RCC 7860 (cell line): ENCODE data around the gene YPEL3.
"Not testable (repeated sequence)": the region's sequence is repeated elsewhere in the genome, so short reads cannot be mapped to it uniquely, and the experiment has no call there.

Experiments
- DNase-seq: peaks from one replicate; pipeline ENCODE4 v3.0.0-alpha.2; 2015; ENCODE audit warnings: low spot score
- FAIRE-seq: peaks from 2 replicates; lab custom pipeline; 2012; peaks lifted over from hg19 to GRCh38; lab: Jason Lieb, UNC

Gene YPEL3

DNA sequence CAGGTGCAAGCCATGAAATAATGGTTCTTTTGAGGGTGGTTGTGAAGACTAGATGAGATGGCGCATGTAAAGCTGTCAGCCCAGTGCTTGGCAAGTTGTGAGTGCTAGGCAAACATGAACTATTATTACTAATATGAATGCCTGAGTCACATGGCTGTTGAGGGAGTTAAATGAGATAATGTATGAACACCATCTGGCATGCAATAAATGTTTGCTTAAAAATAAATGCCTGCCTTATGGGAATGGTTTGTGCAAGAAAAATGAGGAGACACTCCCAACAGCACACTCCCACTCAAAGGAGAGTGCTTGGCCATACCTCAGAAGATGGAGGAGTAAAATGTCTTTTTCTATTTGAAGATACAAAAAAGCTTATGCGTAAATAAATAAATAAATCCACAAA is 23.4 kb upstream of the YPEL3 start:
- DNase-seq (no peak), FAIRE-seq (no peak)

DNA sequence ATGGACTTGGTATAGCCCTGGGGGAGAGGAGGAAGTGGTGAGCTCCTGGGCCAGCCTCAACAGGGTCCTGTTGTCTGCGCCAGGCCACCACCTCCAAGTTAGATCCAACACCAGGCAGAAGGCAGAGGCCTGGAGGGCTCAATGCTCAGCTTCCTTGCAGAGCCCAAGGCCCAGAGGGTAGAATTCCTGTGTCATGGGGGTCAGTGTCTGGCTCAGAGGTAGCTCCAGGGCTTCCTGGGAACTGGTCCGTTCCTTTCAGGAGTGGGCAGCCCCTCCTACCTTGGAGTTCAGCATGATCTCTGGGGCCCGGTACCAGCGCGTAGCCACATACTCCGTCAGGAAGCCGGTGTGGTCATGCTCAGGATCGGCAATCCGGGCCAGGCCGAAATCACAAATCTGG is 21.8 kb upstream of the YPEL3 start:
- FAIRE-seq, result no peak
- no peak for DNase-seq

DNA sequence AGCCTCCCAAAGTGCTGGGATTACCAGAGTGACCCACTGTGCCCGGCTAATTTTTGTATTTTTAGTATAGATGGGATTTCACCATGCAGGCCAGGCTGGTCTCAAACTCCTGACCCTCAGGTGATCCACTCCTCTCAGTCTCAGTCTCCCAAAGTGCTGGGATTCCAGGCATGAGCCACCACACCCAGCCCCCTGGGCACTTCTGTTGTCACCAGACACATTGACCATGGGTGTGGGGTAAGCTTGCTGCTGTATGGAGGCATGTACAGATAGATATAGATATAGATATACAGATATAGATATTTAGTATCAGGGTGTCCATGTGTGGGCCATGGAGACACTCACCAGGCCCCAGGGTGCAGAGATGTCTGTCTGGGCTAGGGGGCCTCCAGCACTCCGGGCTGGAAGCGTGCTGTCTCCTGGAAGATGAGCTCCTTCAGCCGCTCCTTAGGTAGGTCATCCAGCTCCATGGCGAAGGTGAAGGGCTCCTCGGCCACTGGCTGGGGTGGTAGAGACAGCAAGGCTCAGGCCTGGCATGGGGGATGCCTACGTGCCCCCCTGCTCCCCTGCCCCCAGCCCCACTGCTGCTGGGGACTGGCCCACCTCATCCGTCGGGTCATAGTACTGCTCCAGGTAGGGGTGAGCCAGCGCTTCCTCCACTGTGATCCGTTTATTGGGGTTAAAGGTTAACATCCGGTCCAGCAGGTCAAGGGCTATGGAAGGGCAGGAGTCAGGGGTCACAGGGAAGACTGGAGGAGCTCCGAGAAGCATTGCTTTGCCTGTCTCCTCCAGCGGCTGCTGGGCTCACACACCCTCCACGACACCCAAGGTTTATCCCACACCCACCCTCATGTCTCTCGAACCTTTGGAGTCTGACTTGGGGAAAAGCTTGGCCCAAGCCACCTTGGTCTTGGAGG is 20.5 kb upstream of the YPEL3 start:
- no peak for DNase-seq

DNA sequence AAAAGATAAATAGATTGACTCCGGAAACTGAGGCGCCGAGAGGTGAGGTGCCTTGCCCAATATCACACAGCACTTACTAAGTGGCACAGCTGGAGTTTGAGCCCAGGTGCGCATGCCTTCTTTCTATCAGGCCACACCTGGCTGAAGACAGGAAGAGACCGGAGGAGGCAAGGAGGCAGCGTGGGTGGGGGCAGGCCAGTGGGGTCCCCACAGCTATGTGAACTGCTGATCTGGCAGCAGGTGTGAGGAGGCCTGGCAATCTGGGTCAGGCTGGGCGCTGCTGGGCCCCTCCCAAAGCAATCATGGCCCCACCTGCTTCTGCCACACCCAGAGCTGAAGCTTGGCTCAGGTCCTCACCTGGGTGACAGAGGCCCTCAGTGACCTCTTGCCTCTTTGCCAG is 19.2 kb upstream of the YPEL3 start:
- DNase-seq (no peak), FAIRE-seq (no peak)

More for the DNA sequence above, 20.5 kb upstream of the YPEL3 start:
- FAIRE-seq, result no peak

DNA sequence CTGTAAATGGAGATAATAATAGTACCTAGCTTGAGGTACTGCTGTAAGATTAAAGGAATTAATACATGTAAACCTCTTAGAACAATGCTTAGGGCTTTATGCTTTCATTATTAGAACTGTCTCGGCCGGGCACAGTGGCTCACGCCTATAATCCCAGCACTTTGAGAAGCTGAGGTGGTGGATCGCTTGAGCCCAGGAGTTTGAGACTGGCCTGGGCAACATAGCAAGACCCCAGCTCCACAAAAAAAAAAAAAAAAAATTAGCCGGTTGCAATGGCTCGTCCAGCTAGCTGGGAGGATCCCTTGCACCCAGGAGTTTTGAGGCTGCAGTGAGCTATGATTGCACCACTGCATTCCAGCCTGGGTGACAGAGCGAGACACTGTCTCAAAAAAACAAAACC is 18.8 kb upstream of the YPEL3 start:
- FAIRE-seq, DNase-seq: not testable (repeated sequence)

DNA sequence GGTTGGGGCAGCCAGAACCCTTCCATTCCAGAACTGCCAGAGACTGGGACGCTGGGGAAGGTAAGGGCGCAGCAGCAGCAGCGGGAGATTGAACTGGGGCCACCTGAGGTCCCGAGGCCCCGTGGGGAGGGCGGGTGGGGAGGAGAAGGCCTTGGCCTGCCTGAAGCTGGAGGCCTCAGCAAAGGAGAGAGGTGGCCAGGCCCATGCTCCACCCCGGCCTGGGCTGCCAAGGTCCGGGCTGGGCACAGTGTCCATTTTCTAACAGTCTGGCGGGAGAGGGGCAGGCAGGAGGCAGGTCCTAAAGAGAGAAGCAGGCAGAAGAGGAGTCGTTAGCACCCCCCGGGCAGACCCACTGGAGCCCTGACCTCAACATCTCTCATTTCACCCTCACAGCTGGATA is 18.4 kb upstream of the YPEL3 start:
- no peak for DNase-seq
- FAIRE-seq, result no peak

DNA sequence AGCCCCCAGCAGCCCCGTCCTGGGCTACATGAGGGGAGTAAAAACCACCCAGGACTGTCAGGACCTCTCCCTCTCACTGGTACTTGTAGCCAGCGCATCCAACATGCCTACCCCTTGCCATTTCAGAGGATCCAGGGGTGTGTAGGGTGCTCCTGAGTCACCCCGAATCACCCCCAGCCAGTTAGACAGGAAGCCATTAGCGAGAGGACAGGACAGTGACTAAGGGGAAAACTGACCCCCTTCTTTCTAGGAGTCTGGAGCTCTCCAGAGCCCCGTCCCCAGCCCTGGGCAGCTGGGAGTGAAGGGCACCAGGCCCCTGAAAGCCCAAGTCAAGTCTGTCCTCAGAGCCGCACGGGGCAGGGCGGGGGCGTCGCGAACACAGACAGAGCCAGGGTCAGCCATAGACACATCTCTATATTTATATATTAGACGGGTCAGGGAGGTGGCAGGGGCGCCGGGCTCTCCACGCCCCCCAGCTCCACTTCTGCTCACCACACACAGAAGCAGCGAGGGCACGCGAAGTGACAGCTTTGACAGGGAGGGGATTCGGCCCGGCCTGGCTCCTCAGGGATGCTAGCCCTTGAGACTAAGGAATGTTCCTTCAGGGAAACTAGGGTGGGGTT is 17.8 kb upstream of the YPEL3 start:
- no peak for FAIRE-seq
- no peak for DNase-seq

DNA sequence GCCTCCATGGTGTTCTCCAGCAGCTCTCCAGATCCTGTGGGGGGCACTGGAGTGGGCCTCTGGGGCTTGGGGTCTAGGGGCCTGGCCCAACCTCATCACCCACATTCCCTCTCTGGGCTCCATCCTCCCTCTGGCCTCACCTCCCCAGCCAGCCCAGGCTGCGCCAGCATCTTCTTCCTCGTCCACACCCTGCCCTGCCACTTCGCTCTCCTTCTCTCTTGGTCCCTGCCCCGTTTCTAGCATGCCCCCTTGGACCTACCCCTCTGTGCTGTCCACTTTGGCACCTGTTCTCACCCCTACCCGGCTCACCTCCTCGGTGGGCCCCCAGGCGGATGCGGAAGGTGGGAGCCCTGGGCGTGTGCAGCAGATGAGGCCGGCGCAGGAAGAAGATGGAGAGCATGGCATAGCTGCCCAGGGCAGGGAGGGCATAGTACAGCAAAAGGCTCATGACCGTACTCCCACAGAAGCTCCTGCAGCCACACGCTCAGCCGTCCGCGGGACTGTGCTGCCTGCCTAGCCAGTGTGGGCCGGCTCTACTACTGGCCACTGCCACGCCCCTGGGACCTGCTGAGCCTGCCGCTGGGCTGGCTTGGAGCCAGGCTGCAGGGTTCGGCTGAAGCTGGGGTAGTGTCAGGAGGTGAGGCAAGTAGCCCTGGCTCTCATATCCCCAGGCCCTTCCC is 17.2 kb upstream of the YPEL3 start, which contains the start of gene GDPD3:
GDPD3 (minus strand) TSS at position 507 of the 680 bp plus-strand sequence; CDS start at position 448, 59 bp downstream.
- FAIRE-seq (no peak), DNase-seq (peak; percentile 25)

DNA sequence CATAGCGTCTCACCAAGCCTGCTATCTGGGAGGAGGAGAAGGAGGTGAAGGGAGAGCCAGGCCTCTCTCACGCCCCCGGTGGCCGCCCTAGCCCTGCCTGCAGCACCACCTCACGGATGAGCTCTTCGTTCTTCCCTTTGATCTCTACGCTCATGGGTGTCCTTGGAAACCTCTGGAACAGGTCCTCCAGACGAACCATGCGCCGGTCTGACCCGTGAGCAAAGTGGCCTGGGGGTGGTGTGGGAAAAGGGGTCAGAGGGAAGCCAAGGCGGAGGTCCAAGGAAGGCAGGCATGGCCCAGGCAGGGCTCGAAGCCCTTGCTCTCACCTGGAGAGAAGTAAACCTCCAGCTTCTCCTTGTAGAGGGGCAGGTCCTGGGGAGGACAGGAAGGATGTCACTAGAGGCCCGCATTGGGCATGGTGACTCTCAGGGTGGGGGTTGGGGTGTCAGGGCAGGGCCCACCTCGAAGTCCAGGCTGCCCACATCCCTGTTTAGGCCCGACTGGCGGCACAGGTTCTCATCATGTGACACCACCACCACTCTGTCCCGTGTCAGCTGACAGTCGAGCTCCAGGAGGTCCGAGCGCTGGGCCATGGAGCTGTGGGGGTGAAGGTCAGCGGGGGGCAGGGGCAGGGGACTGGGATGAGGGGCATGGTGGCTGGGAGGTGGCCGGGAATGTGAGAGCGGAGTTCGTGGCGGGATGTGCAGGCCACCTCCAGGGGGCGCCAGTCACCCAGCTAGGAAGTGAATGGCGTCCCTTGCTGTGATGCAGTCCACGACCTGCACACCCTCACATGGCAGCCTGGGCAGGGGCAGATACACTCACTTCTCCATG is 16.4 kb upstream of the YPEL3 start:
- no peak for DNase-seq
- no peak for FAIRE-seq

DNA sequence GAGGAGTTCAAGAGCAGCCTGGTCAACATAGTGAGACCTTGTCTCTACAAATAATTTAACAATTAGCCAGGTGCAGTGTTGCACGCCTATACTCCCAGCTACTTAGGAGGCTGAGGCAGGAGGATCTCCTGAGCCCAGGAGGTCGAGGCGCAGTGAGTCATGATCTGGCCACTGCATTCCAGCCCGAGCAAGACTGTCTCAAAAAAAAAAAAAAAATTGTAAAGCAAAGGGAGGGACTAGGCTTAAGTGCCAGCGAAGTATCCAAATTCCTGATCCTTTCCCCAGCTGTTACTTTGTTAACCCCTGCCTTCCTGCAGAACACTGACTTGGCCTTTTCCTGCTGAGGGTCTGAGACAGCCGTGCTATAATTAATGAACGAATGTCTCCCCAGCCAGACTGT is 14.6 kb upstream of the YPEL3 start:
- no peak for FAIRE-seq
- no peak for DNase-seq

DNA sequence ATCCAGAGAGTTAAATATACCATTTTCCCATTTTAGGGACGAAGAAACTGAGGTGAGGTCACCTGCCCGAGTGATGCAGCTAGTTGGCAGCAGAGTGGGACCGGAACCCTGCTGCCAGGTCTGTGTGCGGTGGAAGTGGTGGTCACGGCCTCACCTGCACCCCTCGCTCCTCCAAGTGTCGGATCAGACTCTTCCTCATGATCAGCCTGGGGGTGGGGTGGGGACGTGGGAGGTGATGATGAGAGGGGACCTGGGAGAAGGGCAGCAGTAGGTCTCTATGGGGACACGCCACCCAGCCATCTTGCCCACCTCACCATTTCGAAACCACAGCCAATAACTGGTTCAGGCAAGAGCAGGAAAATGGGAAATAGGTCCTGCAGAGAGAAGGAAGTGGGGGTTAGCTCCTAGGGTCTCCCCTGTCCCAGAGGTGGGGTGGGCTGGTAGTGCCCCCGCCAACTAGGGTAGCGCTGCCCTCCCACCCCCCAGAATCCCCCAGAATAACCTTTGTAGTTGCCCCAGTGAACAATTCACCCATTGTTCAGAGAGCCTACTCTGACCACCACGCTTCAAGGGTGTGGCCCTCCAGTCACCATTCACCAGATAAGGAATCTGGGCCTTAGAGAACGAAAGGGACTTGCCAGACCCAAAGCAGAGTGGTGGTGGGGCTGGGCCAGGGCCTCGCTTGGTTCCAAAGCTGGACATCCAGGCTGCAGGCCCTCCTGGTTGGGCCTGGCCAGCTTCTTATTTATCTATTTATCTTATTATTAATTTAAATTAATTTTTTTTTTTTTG is 12.2 kb upstream of the YPEL3 start:
- DNase-seq, result no peak
- FAIRE-seq, result no peak

DNA sequence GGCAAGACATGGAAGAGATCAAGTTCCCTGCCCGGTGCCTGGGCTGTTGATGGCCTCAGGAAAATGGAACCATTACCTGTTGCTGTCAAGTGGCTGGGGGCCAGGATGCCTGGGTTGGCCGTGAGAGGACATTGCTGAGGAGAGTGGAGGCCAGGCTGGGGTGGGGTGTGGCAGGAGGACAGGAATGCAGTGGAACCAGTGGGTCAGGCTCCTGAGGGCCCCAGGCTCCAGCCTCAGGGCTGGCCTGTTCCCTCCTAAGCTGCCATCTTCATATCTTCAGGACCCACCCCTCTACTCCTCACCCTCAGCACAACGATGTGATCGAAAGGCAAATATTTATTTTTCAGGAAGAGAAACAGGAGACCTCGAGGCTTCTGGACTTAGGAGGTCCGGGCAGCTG is 8.5 kb upstream of the YPEL3 start:
- FAIRE-seq (no peak), DNase-seq (no peak)

DNA sequence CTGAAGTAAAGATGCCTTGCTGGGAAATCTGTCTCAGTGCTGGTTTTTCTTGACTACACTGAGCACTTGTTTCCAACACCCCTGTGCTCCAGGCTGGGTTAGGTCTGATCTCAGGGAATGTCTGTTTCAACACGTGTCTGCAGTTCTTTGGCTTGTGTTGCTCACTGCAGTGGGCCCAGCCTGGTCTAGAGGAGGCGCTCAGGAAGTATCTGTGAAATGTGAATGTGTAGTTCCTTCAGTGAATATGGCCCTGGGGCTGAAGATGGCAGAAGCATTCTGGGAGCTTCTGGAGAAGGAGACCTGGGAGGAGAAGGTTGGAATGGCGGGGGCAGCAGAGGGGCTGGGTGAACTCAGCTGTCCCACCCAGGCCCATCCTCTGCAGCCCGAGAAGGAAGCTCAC is 8.1 kb upstream of the YPEL3 start:
- no peak for FAIRE-seq
- DNase-seq, result no peak

DNA sequence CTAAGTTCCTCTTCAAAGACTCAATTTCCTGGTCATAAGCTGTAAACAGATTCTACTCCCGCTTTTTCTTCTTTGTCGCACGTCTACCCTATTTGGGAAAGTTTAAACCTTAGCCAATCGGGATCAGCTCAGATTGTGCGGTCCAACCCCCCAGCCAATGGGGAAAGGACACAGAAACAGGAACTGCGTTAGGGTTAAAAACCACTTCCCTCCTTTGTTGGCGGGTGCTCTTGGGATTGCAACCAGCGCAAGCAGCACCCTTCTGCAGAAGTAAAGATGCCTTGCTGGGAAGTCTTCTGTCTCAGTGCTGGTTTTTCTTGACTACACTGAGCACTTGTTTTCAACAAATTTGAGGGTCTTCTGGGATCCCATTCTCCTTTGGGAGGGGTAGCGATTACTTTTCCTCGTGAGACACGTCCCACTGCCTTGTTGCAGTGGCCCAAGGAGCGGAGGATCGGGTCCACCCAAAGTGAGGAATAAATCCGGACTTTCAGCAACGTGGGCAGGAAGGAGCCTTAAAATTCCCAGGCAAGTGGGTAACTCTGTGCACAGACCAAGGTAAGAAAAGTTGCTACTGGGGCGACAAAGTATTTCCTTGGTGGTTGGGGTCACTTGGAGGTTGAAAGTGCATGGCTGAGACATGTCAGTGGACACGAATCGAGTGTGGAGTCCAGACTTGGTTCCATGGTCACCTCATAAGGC is 1.0 kb upstream of the YPEL3 start:
- DNase-seq (no peak), FAIRE-seq (no peak)

DNA sequence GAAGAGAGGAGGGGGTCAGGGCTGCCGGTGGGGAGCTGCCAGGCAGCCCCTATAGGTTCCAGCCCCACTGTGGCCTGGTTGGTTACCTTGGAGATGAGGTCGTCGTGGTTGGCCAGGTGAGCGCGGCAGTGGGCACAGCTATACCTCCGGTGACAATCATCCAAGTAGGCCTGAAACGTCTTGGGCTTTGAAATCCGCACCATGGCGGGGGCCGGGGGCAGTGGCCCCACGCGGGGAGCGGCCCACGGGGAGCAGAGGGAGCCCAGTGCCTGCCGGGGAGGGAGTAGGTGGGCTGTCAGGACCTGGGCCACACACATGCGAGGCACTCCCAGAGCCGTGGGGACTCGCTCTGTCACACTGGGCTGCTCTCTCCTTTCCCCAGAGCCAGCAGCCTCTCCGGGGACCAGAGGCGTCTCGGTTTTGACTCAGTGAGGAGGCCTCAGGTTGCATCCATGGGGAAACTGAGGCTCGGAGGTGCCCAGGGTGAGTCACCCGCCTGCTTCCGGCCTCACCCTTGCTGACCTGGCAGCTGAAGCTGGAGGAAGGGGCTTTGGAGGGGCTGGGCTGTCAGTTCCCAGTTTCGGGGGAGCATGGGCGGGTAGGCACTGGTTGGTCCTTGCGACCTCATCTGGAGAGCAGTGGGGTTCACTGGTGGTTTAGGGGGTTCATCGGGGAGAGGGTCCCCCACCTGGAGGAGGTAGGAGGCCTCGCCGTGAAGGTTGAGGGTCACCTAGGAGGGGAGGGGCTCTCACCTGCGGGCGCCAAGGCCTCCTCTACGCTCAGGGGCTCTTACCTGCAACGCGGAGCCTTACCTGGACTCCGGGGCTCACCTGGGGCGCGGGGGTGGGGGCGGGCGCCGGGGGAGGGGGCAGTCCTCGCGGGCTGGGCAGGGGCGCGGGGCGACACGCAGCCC is 591 bp downstream of the YPEL3 start:
- DNase-seq (no peak), FAIRE-seq (no peak)

DNA sequence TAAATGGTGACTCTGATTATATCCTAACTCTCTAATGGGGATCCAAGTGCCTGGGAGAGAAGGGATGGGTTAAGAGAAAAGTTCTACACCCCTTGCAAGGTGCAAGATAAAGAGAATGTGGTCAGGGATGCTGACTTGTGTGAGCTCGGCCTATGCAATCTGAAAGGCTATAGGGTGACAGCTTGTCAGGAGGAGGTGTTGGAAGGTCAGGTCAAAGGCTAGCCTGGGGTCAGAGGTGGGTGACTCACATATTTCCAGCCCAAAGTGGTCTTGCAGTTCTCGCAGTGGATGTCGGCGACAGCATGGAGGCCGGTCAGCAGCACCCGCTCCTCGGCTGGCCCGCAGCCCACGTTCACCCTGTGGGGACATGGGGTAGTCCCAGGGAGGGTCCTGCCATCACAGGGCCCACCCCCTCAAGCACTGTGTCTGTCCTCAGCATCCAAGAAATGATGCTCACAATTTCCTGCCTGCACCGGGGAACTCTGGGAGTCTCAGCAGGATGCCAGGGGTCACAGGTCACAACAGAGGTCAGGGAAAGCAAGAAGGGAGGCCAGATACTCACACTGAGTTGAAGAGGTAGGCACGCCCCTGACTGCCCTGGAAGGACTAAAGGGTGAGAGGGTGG is 1.4 kb downstream of the YPEL3 start:
- DNase-seq (no peak), FAIRE-seq (no peak)

DNA sequence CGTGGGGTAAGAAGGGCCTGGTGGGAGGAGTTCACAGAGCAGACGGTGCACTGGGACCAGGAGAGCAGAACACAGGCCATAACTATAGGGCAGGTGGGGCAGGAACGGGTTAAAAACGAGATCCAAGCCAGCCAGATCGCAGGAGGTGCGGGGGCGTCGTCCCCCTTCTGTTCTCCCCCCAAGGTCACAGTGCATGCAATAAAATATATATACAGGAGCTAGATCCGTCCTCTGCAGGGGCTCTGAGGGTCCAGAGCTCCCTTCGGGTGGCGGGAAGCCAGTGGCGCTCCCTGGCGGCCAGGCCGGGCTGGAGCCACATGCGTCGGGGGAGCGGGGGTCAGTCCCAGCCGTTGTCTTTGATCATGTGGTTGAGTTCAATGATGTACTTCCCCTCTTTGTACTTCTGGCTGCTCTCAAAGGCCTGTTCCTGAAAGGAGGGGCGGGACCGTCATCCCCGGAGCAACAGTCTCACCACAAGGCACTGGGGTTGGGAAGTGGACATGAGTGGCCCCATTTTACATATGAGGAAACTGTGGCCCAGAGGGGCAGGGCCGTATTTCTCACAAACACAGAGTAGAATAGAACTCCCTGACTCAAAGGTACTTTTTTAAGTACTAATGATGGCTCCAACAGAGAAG is 3.5 kb downstream of the YPEL3 start:
- DNase-seq, result no peak
- FAIRE-seq, result no peak
